GM21737 (cell line): Measurements from ENCODE around the gene SH3RF3.

Source experiments
- ATAC-seq: cut with Tn5 transposase; IDR thresholded peaks from one replicate; pipeline ENCODE4 v1.9.1; 2021; ENCODE audit warnings: mild to moderate bottlenecking, moderate library complexity; ENCODE audit not compliant: unreplicated experiment

Gene SH3RF3

GRCh38 chr2:109402180-109402579 lies 273.2 kb downstream of the SH3RF3 start:
- no peak for ATAC-seq

GRCh38 chr2:109402980-109403840 lies 274.2 kb downstream of the SH3RF3 start:
- ATAC-seq: no peak

GRCh38 chr2:109403841-109404201 lies 274.8 kb downstream of the SH3RF3 start:
- no peak for ATAC-seq

GRCh38 chr2:109404681-109405080 lies 275.7 kb downstream of the SH3RF3 start:
- ATAC-seq: no peak

- ATAC-seq: no peak
Measured at GRCh38 chr2:109405873-109406272, 276.9 kb downstream of the SH3RF3 start.

- no peak for ATAC-seq
Measured at GRCh38 chr2:109406301-109406700, 277.3 kb downstream of the SH3RF3 start.

- no peak for ATAC-seq
Measured at GRCh38 chr2:109407276-109408042, 278.5 kb downstream of the SH3RF3 start.

- ATAC-seq: no peak
Measured at GRCh38 chr2:109408043-109408335, 279.0 kb downstream of the SH3RF3 start.

GRCh38 chr2:109409321-109410038 lies 280.5 kb downstream of the SH3RF3 start:
- no peak for ATAC-seq

- ATAC-seq: no peak
Measured at GRCh38 chr2:109410039-109410815, 281.2 kb downstream of the SH3RF3 start.

GRCh38 chr2:109411640-109412325 lies 282.8 kb downstream of the SH3RF3 start:
- ATAC-seq: no peak

- no peak for ATAC-seq
Measured at GRCh38 chr2:109415581-109416013, 286.6 kb downstream of the SH3RF3 start.

GRCh38 chr2:109417701-109418335 lies 288.8 kb downstream of the SH3RF3 start:
- no peak for ATAC-seq

- ATAC-seq: no peak
Measured at GRCh38 chr2:109418716-109419115, 289.7 kb downstream of the SH3RF3 start.

GRCh38 chr2:109419171-109419756 lies 290.3 kb downstream of the SH3RF3 start:
- no peak for ATAC-seq

GRCh38 chr2:109419960-109420370 lies 291.0 kb downstream of the SH3RF3 start:
- no peak for ATAC-seq

- ATAC-seq: no peak
Measured at GRCh38 chr2:109421101-109421500, 292.1 kb downstream of the SH3RF3 start.

GRCh38 chr2:109421642-109422041 lies 292.6 kb downstream of the SH3RF3 start:
- ATAC-seq: no peak

- ATAC-seq: no peak
Measured at GRCh38 chr2:109422071-109422757, 293.2 kb downstream of the SH3RF3 start.
